ENCODE data around the gene SLC22A6. TPM values are rescaled to one million over a fixed set of nuclear protein-coding genes. Genes with fewer than 3 reads are reported as not detected.

The SLC22A6 gene
- total and polyA plus RNA-seq, 2 of the 13 experiments (the other 11 are each of a cell fraction or from before 2014, with no cell fraction given) = not detected

DNA sequence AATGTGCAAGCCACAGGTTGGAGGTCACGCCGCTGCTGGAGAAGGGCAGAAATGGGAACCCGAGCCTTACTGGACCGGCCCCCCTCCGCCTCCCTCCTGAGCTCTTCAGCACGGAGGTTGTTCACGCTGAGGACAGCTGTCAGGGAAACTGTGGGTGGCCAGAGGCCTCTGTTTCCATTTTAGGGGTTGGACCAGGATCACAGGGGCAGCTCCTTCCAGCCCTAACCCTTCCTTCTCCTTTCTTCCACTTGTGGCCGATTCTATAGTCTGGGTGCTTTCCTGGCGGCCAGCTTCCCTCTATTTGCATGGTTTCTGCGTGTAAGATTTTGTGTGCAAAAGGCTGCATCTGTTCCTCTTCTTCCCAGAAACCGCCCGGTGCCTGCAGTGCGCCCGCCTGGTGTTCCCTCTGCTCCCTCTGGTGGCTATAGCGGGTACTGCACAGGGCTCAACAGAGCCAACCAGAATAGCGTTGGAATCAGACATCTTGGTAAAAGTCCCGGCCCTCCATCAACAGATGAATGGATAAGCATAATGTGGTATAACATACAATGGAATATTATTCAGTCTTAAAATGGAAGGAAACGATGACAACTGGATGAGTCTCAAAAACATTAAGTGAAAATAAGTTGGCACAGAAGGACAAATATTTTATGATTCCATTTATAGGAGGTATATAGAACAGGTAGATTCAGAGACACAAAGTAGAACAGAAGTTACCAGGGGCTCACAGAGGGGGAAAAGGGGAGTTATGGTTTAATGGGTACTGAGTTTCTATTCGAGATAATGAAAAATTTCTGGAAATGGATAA is 39.3 kb upstream of the SLC22A6 start (continued):
- TF ChIP-seq, protein P1, sequence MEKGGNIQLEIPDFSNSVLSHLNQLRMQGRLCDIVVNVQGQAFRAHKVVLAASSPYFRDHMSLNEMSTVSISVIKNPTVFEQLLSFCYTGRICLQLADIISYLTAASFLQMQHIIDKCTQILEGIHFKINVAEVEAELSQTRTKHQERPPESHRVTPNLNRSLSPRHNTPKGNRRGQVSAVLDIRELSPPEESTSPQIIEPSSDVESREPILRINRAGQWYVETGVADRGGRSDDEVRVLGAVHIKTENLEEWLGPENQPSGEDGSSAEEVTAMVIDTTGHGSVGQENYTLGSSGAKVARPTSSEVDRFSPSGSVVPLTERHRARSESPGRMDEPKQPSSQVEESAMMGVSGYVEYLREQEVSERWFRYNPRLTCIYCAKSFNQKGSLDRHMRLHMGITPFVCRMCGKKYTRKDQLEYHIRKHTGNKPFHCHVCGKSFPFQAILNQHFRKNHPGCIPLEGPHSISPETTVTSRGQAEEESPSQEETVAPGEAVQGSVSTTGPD (CRISPR knock-in tag; IDR thresholded peaks at IDR 0.05) = no peak
- TF ChIP-seq POLR2G (IDR thresholded peaks at IDR 0.05; ENCODE audit: low read depth, low read length) (no peak), ATF1 (CRISPR knock-in tag; IDR thresholded peaks at IDR 0.05) (no peak), ZNF563 (CRISPR knock-in tag; IDR thresholded peaks at IDR 0.05) (no peak), NRL (CRISPR knock-in tag; IDR thresholded peaks at IDR 0.05; ENCODE audit: borderline replicate concordance) (no peak), SMC3 (IDR thresholded peaks at IDR 0.05; ENCODE audit: low read length) (peak; percentile 97), MEIS2 (CRISPR knock-in tag; IDR thresholded peaks at IDR 0.05) (no peak), ZKSCAN5 (CRISPR knock-in tag; IDR thresholded peaks at IDR 0.05) (no peak), BRCA1 (CRISPR knock-in tag; IDR thresholded peaks at IDR 0.05) (no peak)
- TF ChIP-seq, protein P2, sequence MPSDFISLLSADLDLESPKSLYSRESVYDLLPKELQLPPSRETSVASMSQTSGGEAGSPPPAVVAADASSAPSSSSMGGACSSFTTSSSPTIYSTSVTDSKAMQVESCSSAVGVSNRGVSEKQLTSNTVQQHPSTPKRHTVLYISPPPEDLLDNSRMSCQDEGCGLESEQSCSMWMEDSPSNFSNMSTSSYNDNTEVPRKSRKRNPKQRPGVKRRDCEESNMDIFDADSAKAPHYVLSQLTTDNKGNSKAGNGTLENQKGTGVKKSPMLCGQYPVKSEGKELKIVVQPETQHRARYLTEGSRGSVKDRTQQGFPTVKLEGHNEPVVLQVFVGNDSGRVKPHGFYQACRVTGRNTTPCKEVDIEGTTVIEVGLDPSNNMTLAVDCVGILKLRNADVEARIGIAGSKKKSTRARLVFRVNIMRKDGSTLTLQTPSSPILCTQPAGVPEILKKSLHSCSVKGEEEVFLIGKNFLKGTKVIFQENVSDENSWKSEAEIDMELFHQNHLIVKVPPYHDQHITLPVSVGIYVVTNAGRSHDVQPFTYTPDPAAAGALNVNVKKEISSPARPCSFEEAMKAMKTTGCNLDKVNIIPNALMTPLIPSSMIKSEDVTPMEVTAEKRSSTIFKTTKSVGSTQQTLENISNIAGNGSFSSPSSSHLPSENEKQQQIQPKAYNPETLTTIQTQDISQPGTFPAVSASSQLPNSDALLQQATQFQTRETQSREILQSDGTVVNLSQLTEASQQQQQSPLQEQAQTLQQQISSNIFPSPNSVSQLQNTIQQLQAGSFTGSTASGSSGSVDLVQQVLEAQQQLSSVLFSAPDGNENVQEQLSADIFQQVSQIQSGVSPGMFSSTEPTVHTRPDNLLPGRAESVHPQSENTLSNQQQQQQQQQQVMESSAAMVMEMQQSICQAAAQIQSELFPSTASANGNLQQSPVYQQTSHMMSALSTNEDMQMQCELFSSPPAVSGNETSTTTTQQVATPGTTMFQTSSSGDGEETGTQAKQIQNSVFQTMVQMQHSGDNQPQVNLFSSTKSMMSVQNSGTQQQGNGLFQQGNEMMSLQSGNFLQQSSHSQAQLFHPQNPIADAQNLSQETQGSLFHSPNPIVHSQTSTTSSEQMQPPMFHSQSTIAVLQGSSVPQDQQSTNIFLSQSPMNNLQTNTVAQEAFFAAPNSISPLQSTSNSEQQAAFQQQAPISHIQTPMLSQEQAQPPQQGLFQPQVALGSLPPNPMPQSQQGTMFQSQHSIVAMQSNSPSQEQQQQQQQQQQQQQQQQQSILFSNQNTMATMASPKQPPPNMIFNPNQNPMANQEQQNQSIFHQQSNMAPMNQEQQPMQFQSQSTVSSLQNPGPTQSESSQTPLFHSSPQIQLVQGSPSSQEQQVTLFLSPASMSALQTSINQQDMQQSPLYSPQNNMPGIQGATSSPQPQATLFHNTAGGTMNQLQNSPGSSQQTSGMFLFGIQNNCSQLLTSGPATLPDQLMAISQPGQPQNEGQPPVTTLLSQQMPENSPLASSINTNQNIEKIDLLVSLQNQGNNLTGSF (CRISPR knock-in tag; IDR thresholded peaks at IDR 0.05) = no peak
- TF ChIP-seq, protein P3, sequence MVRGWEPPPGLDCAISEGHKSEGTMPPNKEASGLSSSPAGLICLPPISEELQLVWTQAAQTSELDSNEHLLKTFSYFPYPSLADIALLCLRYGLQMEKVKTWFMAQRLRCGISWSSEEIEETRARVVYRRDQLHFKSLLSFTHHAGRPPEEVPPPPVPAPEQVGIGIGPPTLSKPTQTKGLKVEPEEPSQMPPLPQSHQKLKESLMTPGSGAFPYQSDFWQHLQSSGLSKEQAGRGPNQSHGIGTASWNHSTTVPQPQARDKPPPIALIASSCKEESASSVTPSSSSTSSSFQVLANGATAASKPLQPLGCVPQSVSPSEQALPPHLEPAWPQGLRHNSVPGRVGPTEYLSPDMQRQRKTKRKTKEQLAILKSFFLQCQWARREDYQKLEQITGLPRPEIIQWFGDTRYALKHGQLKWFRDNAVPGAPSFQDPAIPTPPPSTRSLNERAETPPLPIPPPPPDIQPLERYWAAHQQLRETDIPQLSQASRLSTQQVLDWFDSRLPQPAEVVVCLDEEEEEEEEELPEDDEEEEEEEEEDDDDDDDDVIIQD (CRISPR knock-in tag; IDR thresholded peaks at IDR 0.05; ENCODE audit: low read depth) = 0 out of 2 replicates have a peak, but pooled peaks have one; percentile 24
- TF ChIP-seq, protein P4, sequence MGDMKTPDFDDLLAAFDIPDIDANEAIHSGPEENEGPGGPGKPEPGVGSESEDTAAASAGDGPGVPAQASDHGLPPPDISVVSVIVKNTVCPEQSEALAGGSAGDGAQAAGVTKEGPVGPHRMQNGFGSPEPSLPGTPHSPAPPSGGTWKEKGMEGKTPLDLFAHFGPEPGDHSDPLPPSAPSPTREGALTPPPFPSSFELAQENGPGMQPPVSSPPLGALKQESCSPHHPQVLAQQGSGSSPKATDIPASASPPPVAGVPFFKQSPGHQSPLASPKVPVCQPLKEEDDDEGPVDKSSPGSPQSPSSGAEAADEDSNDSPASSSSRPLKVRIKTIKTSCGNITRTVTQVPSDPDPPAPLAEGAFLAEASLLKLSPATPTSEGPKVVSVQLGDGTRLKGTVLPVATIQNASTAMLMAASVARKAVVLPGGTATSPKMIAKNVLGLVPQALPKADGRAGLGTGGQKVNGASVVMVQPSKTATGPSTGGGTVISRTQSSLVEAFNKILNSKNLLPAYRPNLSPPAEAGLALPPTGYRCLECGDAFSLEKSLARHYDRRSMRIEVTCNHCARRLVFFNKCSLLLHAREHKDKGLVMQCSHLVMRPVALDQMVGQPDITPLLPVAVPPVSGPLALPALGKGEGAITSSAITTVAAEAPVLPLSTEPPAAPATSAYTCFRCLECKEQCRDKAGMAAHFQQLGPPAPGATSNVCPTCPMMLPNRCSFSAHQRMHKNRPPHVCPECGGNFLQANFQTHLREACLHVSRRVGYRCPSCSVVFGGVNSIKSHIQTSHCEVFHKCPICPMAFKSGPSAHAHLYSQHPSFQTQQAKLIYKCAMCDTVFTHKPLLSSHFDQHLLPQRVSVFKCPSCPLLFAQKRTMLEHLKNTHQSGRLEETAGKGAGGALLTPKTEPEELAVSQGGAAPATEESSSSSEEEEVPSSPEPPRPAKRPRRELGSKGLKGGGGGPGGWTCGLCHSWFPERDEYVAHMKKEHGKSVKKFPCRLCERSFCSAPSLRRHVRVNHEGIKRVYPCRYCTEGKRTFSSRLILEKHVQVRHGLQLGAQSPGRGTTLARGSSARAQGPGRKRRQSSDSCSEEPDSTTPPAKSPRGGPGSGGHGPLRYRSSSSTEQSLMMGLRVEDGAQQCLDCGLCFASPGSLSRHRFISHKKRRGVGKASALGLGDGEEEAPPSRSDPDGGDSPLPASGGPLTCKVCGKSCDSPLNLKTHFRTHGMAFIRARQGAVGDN (CRISPR knock-in tag; IDR thresholded peaks at IDR 0.05) = 0 out of 2 replicates have a peak, but pooled peaks have one; percentile 23

Data from HepG2 (cell line).